Large intestine (tissue), 3 donors: Measurements from ENCODE around the gene CATSPER3. TPM values are rescaled to one million over a fixed set of nuclear protein-coding genes. Genes with fewer than 3 reads are reported as not detected.
"Not testable (repeated sequence)": the region's sequence is repeated elsewhere in the genome, so short reads cannot be mapped to it uniquely, and the experiment has no call there.

Experiments
- DNase-seq, 2 donors: peaks; one replicate each; pipeline versions ENCODE4 v3.0.0 to v3.0.0-alpha.2; 2013
- H3K27ac ChIP-seq: one replicate; pipeline ENCODE4 v1.5.1; 2013; ENCODE audit warnings: low read length
- H3K27me3 ChIP-seq: 2 replicates; pipeline ENCODE4 v1.6.1; 2013; ENCODE audit warnings: low read length; ENCODE audit not compliant: control insufficient read depth, insufficient read depth
- H3K36me3 ChIP-seq: 2 replicates; pipeline ENCODE4 v1.6.1; 2013; ENCODE audit warnings: low read length; ENCODE audit not compliant: control insufficient read depth, insufficient read depth
- H3K4me1 ChIP-seq: one replicate; pipeline ENCODE4 v1.6.1; 2013; ENCODE audit warnings: low read length; ENCODE audit not compliant: control insufficient read depth, insufficient read depth
- H3K4me3 ChIP-seq: one replicate; pipeline ENCODE4 v1.5.1; 2013; ENCODE audit warnings: low read length
- H3K9me3 ChIP-seq: one replicate; pipeline ENCODE4 v1.6.1; 2013; ENCODE audit warnings: mild to moderate bottlenecking, low read depth, low read length, moderate library complexity; ENCODE audit not compliant: control insufficient read depth
- WGBS: methylation state at CpG from one replicate; pipeline ENCODE4 v1.1.5; 2013; ENCODE audit warnings: low lambda C conversion rate; ENCODE audit not compliant: insufficient coverage; 5-methylcytosine and 5-hydroxymethylcytosine counted together
- polyA plus RNA-seq: library from polyadenylated mRNA; unstranded; fragments of 120-200 nt; gene quantifications from one replicate; pipeline ENCODE4 v1.2.1, GENCODE V29; 2013

Gene CATSPER3
- polyA plus RNA-seq, 1 donor: 1.4 TPM

- Histone ChIP-seq H3K4me1 (no peaks in the 10 kb centered on the region), H3K27ac (no peak overlapping the region), H3K36me3 (peaks cover 3% of the 10 kb centered on the region), H3K9me3 (no peaks in the 10 kb centered on the region), H3K27me3 (no peaks in the 10 kb centered on the region), H3K4me3 (no peak overlapping the region)
- DNase-seq: no peak
Measured at GRCh38 chr5:134969166-134969565, 1.5 kb downstream of the CATSPER3 start.

- H3K27me3 ChIP-seq: no peaks in the 10 kb centered on the region
- H3K4me1 ChIP-seq: no peaks in the 10 kb centered on the region
- no peaks in the 10 kb centered on the region for H3K36me3 ChIP-seq
- no peak overlapping the region for H3K27ac ChIP-seq
- WGBS: 80% methylated on average over 1 of the region's 2 CpGs
- DNase-seq: no peak
- no peak overlapping the region for H3K4me3 ChIP-seq
- peaks cover 19% of the 10 kb centered on the region for H3K9me3 ChIP-seq
Measured at GRCh38 chr5:134975078-134975715, 7.5 kb downstream of the CATSPER3 start.

GRCh38 chr5:134975843-134976242 is 8.1 kb downstream of the CATSPER3 start:
- Histone ChIP-seq H3K27ac (no peak overlapping the region), H3K4me3 (no peak overlapping the region), H3K9me3 (peaks cover 21% of the 10 kb centered on the region), H3K36me3 (no peaks in the 10 kb centered on the region), H3K4me1 (no peaks in the 10 kb centered on the region), H3K27me3 (no peaks in the 10 kb centered on the region)
- DNase-seq: no peak

GRCh38 chr5:134976841-134977240 is 9.1 kb downstream of the CATSPER3 start:
- Histone ChIP-seq H3K27ac (no peak overlapping the region), H3K36me3 (no peaks in the 10 kb centered on the region), H3K4me1 (no peaks in the 10 kb centered on the region), H3K9me3 (peaks cover 27% of the 10 kb centered on the region), H3K27me3 (no peaks in the 10 kb centered on the region), H3K4me3 (no peak overlapping the region)
- 100% methylated on average over 1 of the region's 1 CpG for WGBS
- DNase-seq: no peak

- no peak for DNase-seq
- no peak overlapping the region for H3K4me3 ChIP-seq
- no peaks in the 10 kb centered on the region for H3K27me3 ChIP-seq
- H3K9me3 ChIP-seq: peaks cover 29% of the 10 kb centered on the region
- no peaks in the 10 kb centered on the region for H3K4me1 ChIP-seq
- no peaks in the 10 kb centered on the region for H3K36me3 ChIP-seq
- WGBS: 88% methylated on average over 1 of the region's 3 CpGs
- H3K27ac ChIP-seq: no peak overlapping the region
Measured at GRCh38 chr5:134979416-134979815, 11.7 kb downstream of the CATSPER3 start.

- no peak for DNase-seq
- no peaks in the 10 kb centered on the region for H3K27me3 ChIP-seq
- 100% methylated on average over 1 of the region's 1 CpG for WGBS
- no peaks in the 10 kb centered on the region for H3K4me1 ChIP-seq
- no peaks in the 10 kb centered on the region for H3K36me3 ChIP-seq
- H3K4me3 ChIP-seq: no peak overlapping the region
- peaks cover 26% of the 10 kb centered on the region for H3K9me3 ChIP-seq
- no peak overlapping the region for H3K27ac ChIP-seq
Measured at GRCh38 chr5:134982230-134982629, 14.5 kb downstream of the CATSPER3 start.

- no peak overlapping the region for H3K27ac ChIP-seq
- H3K4me3 ChIP-seq: no peak overlapping the region
- H3K9me3 ChIP-seq: peaks cover 2% of the 10 kb centered on the region
- H3K4me1 ChIP-seq: no peaks in the 10 kb centered on the region
- H3K27me3 ChIP-seq: no peaks in the 10 kb centered on the region
- no peaks in the 10 kb centered on the region for H3K36me3 ChIP-seq
- WGBS: no CpG with 5 or more reads among the region's 3 CpGs
- no peak for DNase-seq
Measured at GRCh38 chr5:134989266-134989830, 21.6 kb downstream of the CATSPER3 start.

- not testable (repeated sequence) for H3K4me3 ChIP-seq, H3K9me3 ChIP-seq, H3K27ac ChIP-seq, H3K4me1 ChIP-seq, DNase-seq, H3K36me3 ChIP-seq, H3K27me3 ChIP-seq
- WGBS: no CpG with 5 or more reads among the region's 5 CpGs
Measured at GRCh38 chr5:134990183-134990582, 22.5 kb downstream of the CATSPER3 start.

GRCh38 chr5:134992148-134992547 is 24.4 kb downstream of the CATSPER3 start:
- H3K9me3 ChIP-seq: peaks cover 2% of the 10 kb centered on the region
- DNase-seq: no peak
- no peak overlapping the region for H3K4me3 ChIP-seq
- H3K27ac ChIP-seq: no peak overlapping the region
- no peaks in the 10 kb centered on the region for H3K4me1 ChIP-seq
- H3K36me3 ChIP-seq: no peaks in the 10 kb centered on the region
- no peaks in the 10 kb centered on the region for H3K27me3 ChIP-seq
- 93% methylated on average over 3 of the region's 5 CpGs for WGBS

GRCh38 chr5:134993161-134993560 is 25.5 kb downstream of the CATSPER3 start:
- no peak for DNase-seq
- Histone ChIP-seq H3K27ac (no peak overlapping the region), H3K27me3 (no peaks in the 10 kb centered on the region), H3K4me1 (no peaks in the 10 kb centered on the region), H3K9me3 (peaks cover 2% of the 10 kb centered on the region), H3K4me3 (no peak overlapping the region), H3K36me3 (no peaks in the 10 kb centered on the region)
- 100% methylated on average over 1 of the region's 2 CpGs for WGBS

GRCh38 chr5:134994560-134995156 is 27.0 kb downstream of the CATSPER3 start:
- DNase-seq: no peak
- H3K4me1 ChIP-seq: no peaks in the 10 kb centered on the region
- peaks cover 2% of the 10 kb centered on the region for H3K9me3 ChIP-seq
- no peak overlapping the region for H3K27ac ChIP-seq
- no peaks in the 10 kb centered on the region for H3K36me3 ChIP-seq
- H3K27me3 ChIP-seq: no peaks in the 10 kb centered on the region
- no peak overlapping the region for H3K4me3 ChIP-seq
- 85% methylated on average over 2 of the region's 2 CpGs for WGBS
